ENCODE data around the gene ATP5IF1. TPM values are rescaled to one million over a fixed set of nuclear protein-coding genes. Genes with fewer than 3 reads are reported as not detected.
A peak's percentile ranks its signal among the peaks of the same experiment; 100 is the strongest.

The ATP5IF1 gene
- total and polyA plus RNA-seq, 9 of the 15 experiments (the other 6 are each of a cell fraction or from before 2014, with no cell fraction given) = 292 to 1,422 (median 388) TPM

- TF ChIP-seq SRSF9 (IDR thresholded peaks at IDR 0.05; ENCODE audit: borderline replicate concordance, low read depth, low read length) = no peak
- TF ChIP-seq, protein P1, sequence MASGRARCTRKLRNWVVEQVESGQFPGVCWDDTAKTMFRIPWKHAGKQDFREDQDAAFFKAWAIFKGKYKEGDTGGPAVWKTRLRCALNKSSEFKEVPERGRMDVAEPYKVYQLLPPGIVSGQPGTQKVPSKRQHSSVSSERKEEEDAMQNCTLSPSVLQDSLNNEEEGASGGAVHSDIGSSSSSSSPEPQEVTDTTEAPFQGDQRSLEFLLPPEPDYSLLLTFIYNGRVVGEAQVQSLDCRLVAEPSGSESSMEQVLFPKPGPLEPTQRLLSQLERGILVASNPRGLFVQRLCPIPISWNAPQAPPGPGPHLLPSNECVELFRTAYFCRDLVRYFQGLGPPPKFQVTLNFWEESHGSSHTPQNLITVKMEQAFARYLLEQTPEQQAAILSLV (tag; IDR thresholded peaks at IDR 0.05) = peak; percentile 99
- TF ChIP-seq MCM7 (IDR thresholded peaks at IDR 0.05) = no peak
- no peak for TF ChIP-seq THAP12 (CRISPR knock-in tag; IDR thresholded peaks at IDR 0.05)
- TF ChIP-seq BRD4 (IDR thresholded peaks at IDR 0.05) = no peak
- no peak for TF ChIP-seq ZNF695 (CRISPR knock-in tag; IDR thresholded peaks at IDR 0.05)
- TF ChIP-seq, protein P2, sequence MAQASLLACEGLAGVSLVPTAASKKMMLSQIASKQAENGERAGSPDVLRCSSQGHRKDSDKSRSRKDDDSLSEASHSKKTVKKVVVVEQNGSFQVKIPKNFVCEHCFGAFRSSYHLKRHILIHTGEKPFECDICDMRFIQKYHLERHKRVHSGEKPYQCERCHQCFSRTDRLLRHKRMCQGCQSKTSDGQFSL (CRISPR knock-in tag; IDR thresholded peaks at IDR 0.05) = no peak
- TF ChIP-seq, protein P2 (tag; IDR thresholded peaks at IDR 0.05) = no peak
- TF ChIP-seq HNRNPUL1 (IDR thresholded peaks at IDR 0.05; ENCODE audit: low read length) = no peak
- peak; percentile 25; the same call in 1 of the 2 replicates for TF ChIP-seq NR2C1 (IDR thresholded peaks at IDR 0.05)
- no peak for TF ChIP-seq NR2C1 (tag; IDR thresholded peaks at IDR 0.05)
- TF ChIP-seq CSDE1 (IDR thresholded peaks at IDR 0.05) = 0 out of 4 replicates have a peak, but pooled peaks of 1 of the 2 experiments have one; percentile 5
- no peak for TF ChIP-seq EHMT2 (IDR thresholded peaks at IDR 0.05)
- TF ChIP-seq NR3C1 (CRISPR knock-in tag; IDR thresholded peaks at IDR 0.05) = no peak
- no peak for TF ChIP-seq ATF6 (CRISPR knock-in tag; IDR thresholded peaks at IDR 0.05)
- no peak for TF ChIP-seq ZNF316 (IDR thresholded peaks at IDR 0.05)
- no peak for TF ChIP-seq RNF219 (CRISPR knock-in tag; IDR thresholded peaks at IDR 0.05)
- TF ChIP-seq GTF2A2 (tag; IDR thresholded peaks at IDR 0.05) = no peak
- TF ChIP-seq, protein P3, sequence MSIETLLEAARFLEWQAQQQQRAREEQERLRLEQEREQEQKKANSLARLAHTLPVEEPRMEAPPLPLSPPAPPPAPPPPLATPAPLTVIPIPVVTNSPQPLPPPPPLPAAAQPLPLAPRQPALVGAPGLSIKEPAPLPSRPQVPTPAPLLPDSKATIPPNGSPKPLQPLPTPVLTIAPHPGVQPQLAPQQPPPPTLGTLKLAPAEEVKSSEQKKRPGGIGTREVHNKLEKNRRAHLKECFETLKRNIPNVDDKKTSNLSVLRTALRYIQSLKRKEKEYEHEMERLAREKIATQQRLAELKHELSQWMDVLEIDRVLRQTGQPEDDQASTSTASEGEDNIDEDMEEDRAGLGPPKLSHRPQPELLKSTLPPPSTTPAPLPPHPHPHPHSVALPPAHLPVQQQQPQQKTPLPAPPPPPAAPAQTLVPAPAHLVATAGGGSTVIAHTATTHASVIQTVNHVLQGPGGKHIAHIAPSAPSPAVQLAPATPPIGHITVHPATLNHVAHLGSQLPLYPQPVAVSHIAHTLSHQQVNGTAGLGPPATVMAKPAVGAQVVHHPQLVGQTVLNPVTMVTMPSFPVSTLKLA (conservative IDR thresholded peaks at IDR 0.05) = no peak; a peak in 1 of 4 replicates
Measured at GRCh38 chr1:28246427-28246832, 10.5 kb downstream of the ATP5IF1 start (continued).

All from K562 (cell line).